Tibial nerve (tissue), 4 donors: ENCODE results near the gene SLC35B2. TPM values are rescaled to one million over a fixed set of nuclear protein-coding genes. Genes with fewer than 3 reads are reported as not detected.

Source experiments
- DNase-seq, 2 donors: peaks; one replicate each; pipeline ENCODE4 v3.0.0-alpha.2; 2019; ENCODE audit warnings: low spot score in 2 of 2
- H3K27ac ChIP-seq, 4 donors: fragments of 200-600 bp; sonication (generic) in 3 of 4; one replicate each; pipeline ENCODE4 v1.5.1; 2017 to 2019; ENCODE audit warnings: mild to moderate bottlenecking in 1 of 4
- H3K27me3 ChIP-seq, 2 donors: fragments of 200-600 bp; sonication (generic) in 1 of 2; one replicate each; pipeline versions ENCODE4 v1.5.1 to v1.6.0; 2017 to 2019
- H3K36me3 ChIP-seq, 3 donors: fragments of 200-600 bp; sonication (generic); one replicate each; pipeline ENCODE4 v1.5.1; 2018 to 2019
- H3K4me1 ChIP-seq, 4 donors: fragments of 200-600 bp; sonication (generic) in 3 of 4; one replicate each; pipeline ENCODE4 v1.5.1; 2017 to 2019
- H3K4me3 ChIP-seq, 4 donors: fragments of 200-600 bp; sonication (generic) in 3 of 4; one replicate each; pipeline ENCODE4 v1.5.1; 2017 to 2019; ENCODE audit warnings: mild to moderate bottlenecking in 1 of 4, moderate library complexity in 1 of 4
- H3K9me3 ChIP-seq, 4 donors: fragments of 200-600 bp; sonication (generic) in 3 of 4; one replicate each; pipeline ENCODE4 v1.5.1; 2017 to 2019
- CTCF ChIP-seq, 5 experiments: fragments of 200-600 bp in 3 of 5; fragments of 450-650 bp in 2 of 5; sonication (generic) in 3 of 5; IDR thresholded peaks; one replicate each; pipeline ENCODE4 v1.5.1; 2016 to 2019; ENCODE audit warnings: antibody characterized with exemption in 5 of 5, mild to moderate bottlenecking in 3 of 5, moderate library complexity in 2 of 5
- EP300 ChIP-seq, 2 donors: sonication (generic); formaldehyde crosslinking; IDR thresholded peaks; one replicate each; pipeline ENCODE4 v1.6.1; 2017; ENCODE audit warnings: antibody characterized with exemption in 2 of 2, mild to moderate bottlenecking in 1 of 2
- POLR2A ChIP-seq, 2 donors: fragments of 450-650 bp; IDR thresholded peaks; one replicate each; pipeline ENCODE4 v1.6.1; 2017; ENCODE audit warnings: antibody characterized with exemption in 2 of 2, mild to moderate bottlenecking in 2 of 2, moderate library complexity in 2 of 2
- WGBS, 2 donors: methylation state at CpG; one replicate each; pipeline ENCODE4 v1.1.5; 2018; 5-methylcytosine and 5-hydroxymethylcytosine counted together
- total RNA-seq, 4 donors: library from RNA; depleted of rRNA; stranded (reverse); fragments of >200 nt; gene quantifications; one replicate each; pipeline ENCODE4 v1.1.0, GENCODE V29; 2016

Gene SLC35B2
- total RNA-seq, 4 donors from 2014 or later, result 28.0 to 34.1 (median 33.1) TPM

DNA sequence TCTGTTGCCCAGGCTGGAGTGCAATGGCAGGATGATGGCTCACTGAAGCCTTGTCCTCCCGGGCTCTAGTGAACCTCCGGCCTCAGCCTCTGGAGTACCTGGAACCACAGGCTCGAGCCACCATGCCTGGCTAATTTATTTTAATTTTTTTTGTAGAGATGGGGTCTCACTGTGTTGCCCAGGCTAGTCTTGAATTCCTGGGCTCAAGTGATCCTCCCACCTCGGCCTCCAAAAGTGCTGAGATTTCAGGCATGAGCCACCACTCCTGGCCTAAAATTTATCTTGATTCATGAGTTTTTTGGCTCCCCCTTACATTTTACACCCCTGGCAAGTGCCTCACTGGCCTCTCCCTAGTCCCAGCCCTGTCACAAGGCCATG is 36.4 kb downstream of the SLC35B2 start:
- H3K4me1 ChIP-seq, result peaks cover 0 to 87% (median 42%) of the 10 kb centered on the region in 4 donors
- no peaks in the 10 kb centered on the region for H3K36me3 ChIP-seq
- no peaks in the 10 kb centered on the region for H3K9me3 ChIP-seq
- 88 to 92% methylated on average over 4 of the region's 4 CpGs for WGBS, 2 donors
- peak overlapping the region; percentile 60 to 90 (median 82) for H3K27ac ChIP-seq
- no peak for DNase-seq
- TF ChIP-seq POLR2A (IDR thresholded peaks at IDR 0.05), result no peak
- TF ChIP-seq EP300 (IDR thresholded peaks at IDR 0.05), result no peak
- no peak for TF ChIP-seq CTCF (IDR thresholded peaks at IDR 0.05)
- no peak overlapping the region for H3K4me3 ChIP-seq
- no peaks in the 10 kb centered on the region for H3K27me3 ChIP-seq

- no peak for DNase-seq
- Histone ChIP-seq H3K9me3 (no peaks in the 10 kb centered on the region), H3K36me3 (no peaks in the 10 kb centered on the region), H3K4me1 (peaks cover 0 to 79% (median 38%) of the 10 kb centered on the region in 4 donors), H3K4me3 (peak overlapping the region; percentile 36 to 53 (median 46)), H3K27me3 (no peaks in the 10 kb centered on the region), H3K27ac (peak overlapping the region; percentile 62 to 90 (median 88))
- WGBS, 2 donors, result 57% methylated on average over 27 to 28 of the region's 28 CpGs
- TF ChIP-seq EP300 (IDR thresholded peaks at IDR 0.05) (no peak), CTCF (IDR thresholded peaks at IDR 0.05) (no peak), POLR2A (IDR thresholded peaks at IDR 0.05) (no peak)
Observed at GRCh38 chr6:44219815-44220784, 37.2 kb downstream of the SLC35B2 start.

DNA sequence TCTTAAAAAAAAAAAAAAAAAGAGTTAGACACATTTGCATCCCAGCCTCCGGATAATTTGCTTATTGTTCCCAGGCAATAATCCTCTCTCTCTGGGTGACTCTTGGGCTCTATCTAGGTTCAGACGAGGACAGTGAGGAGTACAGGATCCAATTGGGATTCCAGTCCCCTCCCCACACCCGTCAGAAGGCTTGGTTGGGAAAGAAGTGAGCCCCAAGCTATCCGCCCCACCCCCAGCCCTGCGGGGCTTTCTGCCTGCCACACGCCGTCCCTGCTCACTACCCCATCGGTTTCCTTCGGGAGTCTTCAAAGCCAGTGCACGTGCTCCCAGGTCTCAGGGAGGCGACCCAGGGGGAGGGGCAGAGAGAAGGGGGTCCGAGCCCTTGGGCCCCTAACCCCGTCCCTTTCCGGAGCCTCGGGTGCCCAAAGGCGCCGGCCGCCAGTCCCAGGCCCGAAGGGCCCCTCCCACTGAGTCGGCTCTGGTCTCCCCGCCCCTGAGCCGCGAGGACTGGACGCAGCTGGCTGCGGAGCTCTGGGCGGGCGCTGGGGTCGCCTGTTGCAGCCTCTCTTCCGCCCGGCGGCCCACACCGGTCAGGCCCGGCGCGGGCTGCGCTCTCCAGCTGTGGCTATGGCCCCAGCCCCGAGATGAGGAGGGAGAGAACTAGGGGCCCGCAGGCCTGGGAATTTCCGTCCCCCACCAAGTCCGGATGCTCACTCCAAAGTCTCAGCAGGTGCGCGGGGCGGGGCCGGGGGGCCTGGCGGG is 38.1 kb downstream of the SLC35B2 start:
- Histone ChIP-seq H3K4me3 (peak overlapping the region; percentile 36 to 53 (median 46)), H3K27me3 (no peaks in the 10 kb centered on the region), H3K27ac (peak overlapping the region; percentile 62 to 90 (median 88)), H3K4me1 (peaks cover 0 to 70% (median 31%) of the 10 kb centered on the region in 4 donors), H3K36me3 (no peaks in the 10 kb centered on the region), H3K9me3 (no peaks in the 10 kb centered on the region)
- peak in 1 of 2 donors; percentile 78 for TF ChIP-seq EP300 (IDR thresholded peaks at IDR 0.05)
- TF ChIP-seq CTCF (IDR thresholded peaks at IDR 0.05), result no peak
- TF ChIP-seq POLR2A (IDR thresholded peaks at IDR 0.05), result peak; percentile 30 to 64
- WGBS, 2 donors, result 3% methylated on average over 10 to 30 of the region's 45 CpGs
- peak; percentile 69 to 75 for DNase-seq

DNA sequence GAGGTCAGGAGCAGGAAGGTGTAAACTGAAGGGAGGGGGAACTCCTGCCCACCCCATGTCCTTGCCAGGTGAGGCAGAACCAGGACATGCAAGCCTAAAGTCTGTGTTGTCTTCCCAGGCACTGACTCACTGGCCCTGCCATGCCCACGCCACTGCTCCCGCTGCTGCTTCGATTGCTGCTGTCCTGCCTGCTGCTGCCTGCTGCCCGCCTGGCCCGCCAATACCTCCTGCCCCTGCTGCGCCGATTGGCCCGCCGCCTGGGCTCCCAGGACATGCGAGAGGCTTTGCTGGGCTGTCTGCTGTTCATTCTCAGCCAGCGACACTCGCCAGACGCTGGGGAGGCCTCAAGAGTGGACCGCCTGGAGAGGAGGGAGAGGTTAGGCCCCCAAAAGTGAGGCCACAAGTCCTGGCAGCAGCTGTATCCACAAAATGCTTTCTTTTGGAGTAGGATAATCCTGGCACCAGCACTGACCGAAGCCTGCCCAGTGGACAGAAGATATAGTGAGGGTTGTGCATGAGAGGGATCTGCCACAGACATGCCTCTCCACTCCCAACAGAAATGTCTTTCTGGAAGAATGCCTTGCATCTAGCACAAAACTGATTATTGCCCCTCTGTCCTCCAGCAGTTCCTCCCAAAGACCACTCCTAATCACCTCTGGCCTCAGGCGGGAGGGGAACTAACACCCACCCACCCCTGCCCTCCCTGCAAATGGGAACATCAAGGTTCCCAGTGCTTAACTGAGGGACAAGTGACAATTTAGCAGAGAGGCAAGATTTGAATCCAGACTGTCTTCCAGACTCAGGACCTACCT is 39.8 kb downstream of the SLC35B2 start:
- peak overlapping the region in 3 of 4 donors; percentile 62 to 90 (median 88) for H3K27ac ChIP-seq
- H3K4me1 ChIP-seq, result peaks cover 0 to 56% (median 18%) of the 10 kb centered on the region in 4 donors
- 55 to 77% methylated on average over 16 of the region's 16 CpGs for WGBS, 2 donors
- no peaks in the 10 kb centered on the region for H3K9me3 ChIP-seq
- DNase-seq, result no peak
- H3K36me3 ChIP-seq, result no peaks in the 10 kb centered on the region
- TF ChIP-seq EP300 (IDR thresholded peaks at IDR 0.05) (no peak), POLR2A (IDR thresholded peaks at IDR 0.05) (no peak), CTCF (IDR thresholded peaks at IDR 0.05) (no peak)
- no peak overlapping the region for H3K4me3 ChIP-seq
- H3K27me3 ChIP-seq, result no peaks in the 10 kb centered on the region
